ENCODE data around the gene GALNT10.

GALNT10 gene

GRCh38 chr5:154386952-154387629, 196.6 kb downstream of the GALNT10 start:
- DNase-seq: no peak

- no peak for DNase-seq
Observed at GRCh38 chr5:154388842-154389241, 198.3 kb downstream of the GALNT10 start.

GRCh38 chr5:154390096-154390495, 199.6 kb downstream of the GALNT10 start:
- no peak for DNase-seq

GRCh38 chr5:154390746-154391359, 200.3 kb downstream of the GALNT10 start:
- DNase-seq: no peak

- DNase-seq: no peak
Observed at GRCh38 chr5:154391788-154392187, 201.3 kb downstream of the GALNT10 start.

GRCh38 chr5:154393850-154394249, 203.3 kb downstream of the GALNT10 start:
- peak; percentile 22 for DNase-seq

- DNase-seq: peak; percentile 88
Observed at GRCh38 chr5:154394307-154394706, 203.8 kb downstream of the GALNT10 start.

- peak; percentile 97 for DNase-seq
Observed at GRCh38 chr5:154395407-154396106, 205.0 kb downstream of the GALNT10 start.

- DNase-seq: no peak
Observed at GRCh38 chr5:154396128-154396527, 205.6 kb downstream of the GALNT10 start.

- DNase-seq: peak; percentile 50
Observed at GRCh38 chr5:154397652-154398406, 207.3 kb downstream of the GALNT10 start.

- DNase-seq: no peak
Observed at GRCh38 chr5:154400678-154401077, 210.1 kb downstream of the GALNT10 start.

GRCh38 chr5:154401355-154401754, 210.8 kb downstream of the GALNT10 start:
- DNase-seq: no peak

- no peak for DNase-seq
Observed at GRCh38 chr5:154401931-154402330, 211.4 kb downstream of the GALNT10 start.

GRCh38 chr5:154402611-154403010, 212.1 kb downstream of the GALNT10 start:
- DNase-seq: no peak

GRCh38 chr5:154403234-154403633, 212.7 kb downstream of the GALNT10 start:
- DNase-seq: no peak

- DNase-seq: no peak
Observed at GRCh38 chr5:154403776-154404387, 213.3 kb downstream of the GALNT10 start.

GRCh38 chr5:154405078-154405792, 214.7 kb downstream of the GALNT10 start:
- DNase-seq: peak; percentile 79

GRCh38 chr5:154406231-154406630, 215.7 kb downstream of the GALNT10 start:
- DNase-seq: no peak

- no peak for DNase-seq
Observed at GRCh38 chr5:154406826-154407225, 216.3 kb downstream of the GALNT10 start.

GRCh38 chr5:154408811-154409210, 218.3 kb downstream of the GALNT10 start:
- no peak for DNase-seq

GRCh38 chr5:154409230-154409840, 218.8 kb downstream of the GALNT10 start:
- DNase-seq: no peak

GRCh38 chr5:154410008-154410407, 219.5 kb downstream of the GALNT10 start:
- no peak for DNase-seq

All from RPMI8226 (cell line).